DND-41 (cell line): ENCODE measurements around the gene PBX3.

Source experiments
- CTCF ChIP-seq: IDR thresholded peaks from 2 replicates; pipeline ENCODE4 v1.5.1; 2012; ENCODE audit warnings: borderline replicate concordance, low read length, moderate library complexity, mild to moderate bottlenecking; ENCODE audit not compliant: poor library complexity, severe bottlenecking; ENCODE audit errors: extremely low read depth
- EZH2 ChIP-seq: IDR thresholded peaks from 3 replicates; pipeline ENCODE4 v1.6.1; 2012; ENCODE audit warnings: borderline replicate concordance, low read depth, mild to moderate bottlenecking, moderate library complexity, low read length, inconsistent platforms; ENCODE audit not compliant: severe bottlenecking

DNA sequence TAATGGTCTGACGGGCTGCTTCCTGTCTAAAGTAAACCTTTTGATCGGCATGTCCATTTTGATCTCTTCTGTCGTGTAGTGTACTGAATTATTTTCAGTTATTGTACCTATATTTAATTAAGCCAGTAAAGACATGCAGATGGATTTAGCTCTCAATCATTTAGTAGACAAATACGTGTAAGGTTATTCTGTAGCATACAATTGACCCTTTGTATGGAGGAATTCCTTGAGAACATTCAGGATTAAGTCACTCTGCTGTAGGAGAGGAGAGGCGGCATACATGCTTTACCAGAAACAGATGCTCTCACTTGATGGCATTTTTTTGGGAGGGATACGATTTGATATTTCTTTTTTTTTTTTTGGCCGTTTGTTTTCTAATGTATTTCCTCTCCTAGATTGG, 141.0 kb downstream of the PBX3 start:
- TF ChIP-seq CTCF, result no peak
- no peak for TF ChIP-seq EZH2
